OCI-LY1 (cell line): ENCODE results near the gene TAGLN2.
"Not testable (repeated sequence)": the region's sequence is repeated elsewhere in the genome, so short reads cannot be mapped to it uniquely, and the experiment has no call there.

Experiments
- H2AFZ ChIP-seq: fragments of 200-600 bp; sonication (generic), shearing (Covaris generic); 2 replicates; pipeline ENCODE4 v1.6.0; 2014; ENCODE audit warnings: antibody characterized with exemption, mild to moderate bottlenecking, low read length
- H3F3A ChIP-seq: fragments of 200-600 bp; sonication (generic), shearing (Covaris generic); 2 replicates; pipeline ENCODE4 v1.6.0; 2014; ENCODE audit warnings: mild to moderate bottlenecking, antibody characterized with exemption, low read length, moderate library complexity; ENCODE audit not compliant: insufficient read depth
- H3K27ac ChIP-seq: fragments of 200-600 bp; sonication (generic); 2 replicates; pipeline ENCODE4 v1.5.1; 2014; ENCODE audit warnings: low read length, mixed run types, mild to moderate bottlenecking, low read depth; ENCODE audit not compliant: poor library complexity, severe bottlenecking
- H3K27me3 ChIP-seq: fragments of 200-600 bp; sonication (generic); 2 replicates; pipeline ENCODE4 v1.6.0; 2014; ENCODE audit warnings: antibody characterized with exemption, mild to moderate bottlenecking, low read length, moderate library complexity; ENCODE audit not compliant: insufficient read depth
- H3K36me3 ChIP-seq: fragments of 200-600 bp; sonication (generic); 2 replicates; pipeline ENCODE4 v1.6.1; 2014; ENCODE audit warnings: mild to moderate bottlenecking, antibody characterized with exemption, low read length, moderate library complexity, mixed read lengths; ENCODE audit not compliant: insufficient read depth
- H3K4me1 ChIP-seq: fragments of 200-600 bp; sonication (generic); 2 replicates; pipeline ENCODE4 v1.5.1; 2014; ENCODE audit warnings: mild to moderate bottlenecking, low read length, moderate library complexity; ENCODE audit not compliant: insufficient read depth, severe bottlenecking
- H3K4me2 ChIP-seq: fragments of 200-600 bp; sonication (generic), shearing (Covaris generic); 2 replicates; pipeline ENCODE4 v1.6.1; 2014; ENCODE audit warnings: low read length
- H3K4me3 ChIP-seq: fragments of 200-600 bp; sonication (generic); 2 replicates; pipeline ENCODE4 v1.5.1; 2014; ENCODE audit warnings: low read length, low read depth, mild to moderate bottlenecking, mixed read lengths; ENCODE audit not compliant: poor library complexity, severe bottlenecking
- H3K79me2 ChIP-seq: fragments of 200-600 bp; shearing (Covaris generic); 2 replicates; pipeline ENCODE4 v1.6.1; 2016; ENCODE audit warnings: mixed run types, low read length, mixed read lengths; ENCODE audit not compliant: insufficient read depth
- H3K9ac ChIP-seq: fragments of 200-600 bp; sonication (generic), shearing (Covaris generic); 2 replicates; pipeline ENCODE4 v1.6.1; 2014; ENCODE audit warnings: mild to moderate bottlenecking, low read length, mixed read lengths
- H3K9me2 ChIP-seq: fragments of 200-600 bp; sonication (generic), shearing (Covaris generic); 2 replicates; pipeline ENCODE4 v1.6.1; 2014; ENCODE audit warnings: low read depth, mild to moderate bottlenecking, low read length, mixed read lengths
- H3K9me3 ChIP-seq: fragments of 200-600 bp; shearing (Covaris generic); 2 replicates; pipeline ENCODE4 v1.6.1; 2014; ENCODE audit warnings: low read length, mixed read lengths
- H4K20me1 ChIP-seq: fragments of 200-600 bp; sonication (generic), shearing (Covaris generic); 2 replicates; pipeline ENCODE4 v1.6.0; 2016; ENCODE audit warnings: mild to moderate bottlenecking, low read length; ENCODE audit not compliant: insufficient read depth
- CTCF ChIP-seq: fragments of 200-600 bp; sonication (generic), shearing (Covaris generic); IDR thresholded peaks from 2 replicates; pipeline ENCODE4 v1.5.1; 2017; ENCODE audit warnings: mild to moderate bottlenecking, antibody characterized with exemption, low read length, moderate library complexity, mixed read lengths
- EZH2 ChIP-seq: fragments of 200-600 bp; sonication (generic), shearing (Covaris generic); IDR thresholded peaks from 2 replicates; pipeline ENCODE4 v1.8.0; 2017; ENCODE audit warnings: borderline replicate concordance, mixed run types, mild to moderate bottlenecking, antibody characterized with exemption, low read length, moderate library complexity, mixed read lengths

The TAGLN2 gene

GRCh38 chr1:159906960-159907359, 18.3 kb downstream of the TAGLN2 start:
- H3F3A ChIP-seq = no peaks in the 10 kb centered on the region; the same call in 1 of the 2 replicates
- H3K27ac ChIP-seq = no peak overlapping the region
- peaks cover 22% of the 10 kb centered on the region for H3K4me1 ChIP-seq
- H2AFZ ChIP-seq = no peak overlapping the region
- H3K36me3 ChIP-seq = no peaks in the 10 kb centered on the region
- H3K27me3 ChIP-seq = no peaks in the 10 kb centered on the region
- H3K4me3 ChIP-seq = no peak overlapping the region
- no peaks in the 10 kb centered on the region for H3K79me2 ChIP-seq
- no peak overlapping the region for H3K4me2 ChIP-seq
- no peaks in the 10 kb centered on the region for H3K9me3 ChIP-seq
- no peak for TF ChIP-seq EZH2
- TF ChIP-seq CTCF = no peak
- H3K9ac ChIP-seq = no peak overlapping the region
- H3K9me2 ChIP-seq = no peaks in the 10 kb centered on the region
- no peaks in the 10 kb centered on the region for H4K20me1 ChIP-seq

GRCh38 chr1:159904036-159904435, 21.3 kb downstream of the TAGLN2 start:
- H3K27me3 ChIP-seq, H3K9me2 ChIP-seq, H3K36me3 ChIP-seq, H3K4me1 ChIP-seq, H3K9ac ChIP-seq, H3K4me2 ChIP-seq, H3K4me3 ChIP-seq, H2AFZ ChIP-seq, H3F3A ChIP-seq, H4K20me1 ChIP-seq, H3K79me2 ChIP-seq, H3K9me3 ChIP-seq, H3K27ac ChIP-seq: not testable (repeated sequence)

GRCh38 chr1:159902541-159902940, 22.8 kb downstream of the TAGLN2 start:
- Histone ChIP-seq H3K36me3 (no peaks in the 10 kb centered on the region), H3K4me2 (no peak overlapping the region), H3K79me2 (no peaks in the 10 kb centered on the region), H3F3A (no peaks in the 10 kb centered on the region; the same call in 1 of the 2 replicates), H3K27me3 (no peaks in the 10 kb centered on the region), H3K4me3 (no peak overlapping the region), H3K9me2 (no peaks in the 10 kb centered on the region), H3K4me1 (no peaks in the 10 kb centered on the region), H3K9me3 (no peaks in the 10 kb centered on the region), H2AFZ (no peak overlapping the region), H3K27ac (no peak overlapping the region), H3K9ac (no peak overlapping the region), H4K20me1 (no peaks in the 10 kb centered on the region)
- TF ChIP-seq EZH2 (no peak), CTCF (no peak)

- Histone ChIP-seq H3K4me1 (no peaks in the 10 kb centered on the region), H2AFZ (no peak overlapping the region), H3F3A (no peaks in the 10 kb centered on the region; the same call in 1 of the 2 replicates), H3K9ac (no peak overlapping the region), H3K4me2 (no peak overlapping the region), H3K27ac (no peak overlapping the region), H3K79me2 (no peaks in the 10 kb centered on the region), H3K27me3 (no peaks in the 10 kb centered on the region), H3K9me3 (no peaks in the 10 kb centered on the region), H3K36me3 (no peaks in the 10 kb centered on the region), H3K9me2 (no peaks in the 10 kb centered on the region), H3K4me3 (no peak overlapping the region), H4K20me1 (no peaks in the 10 kb centered on the region)
- TF ChIP-seq EZH2 (no peak), CTCF (no peak)
These were observed 24.4 kb downstream of the TAGLN2 start for GRCh38 chr1:159900755-159901360.
